Transverse colon (tissue), 4 donors: Measurements from ENCODE around the gene BCORL1. TPM values are rescaled to one million over a fixed set of nuclear protein-coding genes. Genes with fewer than 3 reads are reported as not detected.

ENCODE experiments used
- DNase-seq: peaks from one replicate; pipeline ENCODE4 v3.0.0-alpha.2; 2019
- H3K27ac ChIP-seq, 4 donors: fragments of 200-600 bp; sonication (generic); 2 replicates each; pipeline ENCODE4 v1.5.1; 2016 to 2018; ENCODE audit warnings: inconsistent platforms in 4 of 4
- H3K27me3 ChIP-seq: fragments of 200-600 bp; sonication (generic); 2 replicates; pipeline ENCODE4 v1.5.1; 2017; ENCODE audit warnings: inconsistent platforms
- H3K36me3 ChIP-seq, 4 donors: fragments of 200-600 bp; sonication (generic); 2 replicates each; pipeline ENCODE4 v1.5.1; 2017 to 2019; ENCODE audit warnings: inconsistent platforms in 4 of 4
- H3K4me1 ChIP-seq, 4 donors: fragments of 200-600 bp; sonication (generic); 2 replicates each; pipeline ENCODE4 v1.5.1; 2017 to 2020; ENCODE audit warnings: inconsistent platforms in 4 of 4
- H3K4me3 ChIP-seq, 4 donors: fragments of 200-600 bp; sonication (generic); 1 replicate in 1 of 4; 2 replicates in 3 of 4; pipeline versions ENCODE4 v1.5.1 to v1.6.1; 2017 to 2019; ENCODE audit warnings: inconsistent platforms in 4 of 4
- H3K9me3 ChIP-seq, 2 donors: fragments of 200-600 bp; sonication (generic); 2 replicates each; pipeline ENCODE4 v1.5.1; 2017 to 2019; ENCODE audit warnings: inconsistent platforms in 2 of 2
- CTCF ChIP-seq, 5 experiments: fragments of 200-600 bp in 3 of 5; fragments of 450-650 bp in 2 of 5; sonication (generic) in 3 of 5; IDR thresholded peaks; 1 replicate in 2 of 5; 2 replicates in 3 of 5; pipeline ENCODE4 v1.5.1; 2016 to 2017; ENCODE audit warnings: antibody characterized with exemption in 5 of 5, inconsistent platforms in 3 of 5, mild to moderate bottlenecking in 2 of 5, moderate library complexity in 1 of 5
- EP300 ChIP-seq: sonication (generic); formaldehyde crosslinking; IDR thresholded peaks from one replicate; pipeline ENCODE4 v1.6.1; 2017; ENCODE audit warnings: antibody characterized with exemption, low read depth
- POLR2A ChIP-seq: fragments of 450-650 bp; IDR thresholded peaks from one replicate; pipeline ENCODE4 v1.6.1; 2016; ENCODE audit warnings: antibody characterized with exemption, mild to moderate bottlenecking, moderate library complexity
- POLR2AphosphoS5 ChIP-seq, 3 donors: sonication (generic); formaldehyde crosslinking; IDR thresholded peaks; one replicate each; pipeline ENCODE4 v1.6.1; 2016; ENCODE audit warnings: antibody characterized with exemption in 3 of 3
- WGBS, 2 donors: methylation state at CpG; one replicate each; pipeline ENCODE4 v1.1.5; 2018; ENCODE audit warnings: low coverage in 1 of 2; 5-methylcytosine and 5-hydroxymethylcytosine counted together
- in situ Hi-C, 4 donors: fragments of 200-750 bp; cut with MboI; loops; one replicate each; pipeline versions ENCODE4 v1.15.0 to v1.15.1; 2017; ENCODE audit warnings: low sequenced_read_pairs in 3 of 4, low pct_ligation_motif_present in 1 of 4, low pct_unique_long_range_greater_than_20kb in 1 of 4
- intact Hi-C: fragments of 100-400 bp; cut with DNase I; formaldehyde crosslinking; loops from one replicate; pipeline ENCODE4 v1.15.1; 2023; ENCODE audit warnings: low total_unique reads
- total RNA-seq, 4 donors: library from RNA; depleted of rRNA; stranded (reverse); fragments of >200 nt; gene quantifications; one replicate each; pipeline ENCODE4 v1.1.0, GENCODE V29; 2016

Gene BCORL1
- total RNA-seq, 4 donors from 2014 or later, result 5.6 to 11.6 (median 8.0) TPM

- TF ChIP-seq POLR2A, result no peak
- TF ChIP-seq CTCF (IDR thresholded peaks at IDR 0.05), result no peak
- no peak for TF ChIP-seq EP300
- TF ChIP-seq POLR2AphosphoS5 (IDR thresholded peaks at IDR 0.05), result no peak
- 75% methylated on average over 5 of the region's 5 CpGs; no CpG with 5 or more reads in 1 of the 2 donors for WGBS, 2 donors
- Histone ChIP-seq H3K27me3 (no peaks in the 10 kb centered on the region), H3K36me3 (no peaks in the 10 kb centered on the region), H3K27ac (no peak overlapping the region), H3K4me3 (no peak overlapping the region), H3K4me1 (peaks cover 0 to 5% (median 0%) of the 10 kb centered on the region in 4 donors), H3K9me3 (no peaks in the 10 kb centered on the region)
- intact Hi-C loops, result loop anchor here (10.0 kb wide), 1 partner anchor 50 kb away; the partner anchor contains the start of gene BCORL1
- DNase-seq, result no peak
- in situ Hi-C loops, result loop anchor here in 1 of 4 donors (25.0 kb wide), 1 partner anchor 102 kb away; no protein-coding TSS in a partner anchor
Measured at GRCh38 chrX:129934952-129935351, 47.5 kb upstream of the BCORL1 start.

GRCh38 chrX:129938081-129938480, 44.4 kb upstream of the BCORL1 start:
- TF ChIP-seq POLR2AphosphoS5 (IDR thresholded peaks at IDR 0.05), result no peak
- TF ChIP-seq CTCF (IDR thresholded peaks at IDR 0.05), result no peak
- no peak for TF ChIP-seq EP300
- no peak for TF ChIP-seq POLR2A
- WGBS, 2 donors, result 51 to 67% methylated on average over 3 to 4 of the region's 4 CpGs
- no peak overlapping the region for H3K27ac ChIP-seq
- no peaks in the 10 kb centered on the region for H3K36me3 ChIP-seq
- DNase-seq, result no peak
- no peaks in the 10 kb centered on the region for H3K9me3 ChIP-seq
- H3K27me3 ChIP-seq, result no peaks in the 10 kb centered on the region
- peaks cover 0 to 2% (median 0%) of the 10 kb centered on the region in 4 donors for H3K4me1 ChIP-seq
- H3K4me3 ChIP-seq, result no peak overlapping the region
- intact Hi-C loops (loop anchor here (10.0 kb wide), 1 partner anchor 47 kb away; the partner anchor contains the start of gene BCORL1), in situ Hi-C loops (loop anchor here in 1 of 4 donors (25.0 kb wide), 1 partner anchor 99 kb away; no protein-coding TSS in a partner anchor)

- TF ChIP-seq EP300 (no peak), POLR2AphosphoS5 (IDR thresholded peaks at IDR 0.05) (no peak), CTCF (IDR thresholded peaks at IDR 0.05) (no peak), POLR2A (no peak)
- intact Hi-C loops, result loop anchor here (10.0 kb wide), 1 partner anchor 45 kb away; the partner anchor contains the start of gene BCORL1
- H3K4me1 ChIP-seq, result no peaks in the 10 kb centered on the region
- H3K27me3 ChIP-seq, result no peaks in the 10 kb centered on the region
- no peak overlapping the region for H3K27ac ChIP-seq
- 53% methylated on average over 8 of the region's 8 CpGs; no CpG with 5 or more reads in 1 of the 2 donors for WGBS, 2 donors
- H3K9me3 ChIP-seq, result no peaks in the 10 kb centered on the region
- no peak for DNase-seq
- no peaks in the 10 kb centered on the region for H3K36me3 ChIP-seq
- in situ Hi-C loops, result loop anchor here in 1 of 4 donors (25.0 kb wide), 1 partner anchor 97 kb away; no protein-coding TSS in a partner anchor
- H3K4me3 ChIP-seq, result no peak overlapping the region
Measured at GRCh38 chrX:129939986-129940385, 42.4 kb upstream of the BCORL1 start.

- no peak overlapping the region for H3K27ac ChIP-seq
- H3K4me3 ChIP-seq, result no peak overlapping the region
- no peaks in the 10 kb centered on the region for H3K36me3 ChIP-seq
- no peak for DNase-seq
- H3K27me3 ChIP-seq, result no peaks in the 10 kb centered on the region
- H3K9me3 ChIP-seq, result no peaks in the 10 kb centered on the region
- in situ Hi-C loops, result loop anchor here in 1 of 4 donors (25.0 kb wide), 1 partner anchor 97 kb away; no protein-coding TSS in a partner anchor
- intact Hi-C loops, result no loop called here
- no peaks in the 10 kb centered on the region for H3K4me1 ChIP-seq
- WGBS, 2 donors, result 79% methylated on average over 2 of the region's 2 CpGs; no CpG with 5 or more reads in 1 of the 2 donors
- TF ChIP-seq CTCF (IDR thresholded peaks at IDR 0.05) (no peak), POLR2A (no peak), EP300 (no peak), POLR2AphosphoS5 (IDR thresholded peaks at IDR 0.05) (no peak)
Measured at GRCh38 chrX:129940721-129941120, 41.7 kb upstream of the BCORL1 start.
